ENCODE data around the gene TOMM20. TPM values are rescaled to one million over a fixed set of nuclear protein-coding genes. Genes with fewer than 3 reads are reported as not detected.

Gene TOMM20
- total RNA-seq, 1 donor = 108 TPM

DNA sequence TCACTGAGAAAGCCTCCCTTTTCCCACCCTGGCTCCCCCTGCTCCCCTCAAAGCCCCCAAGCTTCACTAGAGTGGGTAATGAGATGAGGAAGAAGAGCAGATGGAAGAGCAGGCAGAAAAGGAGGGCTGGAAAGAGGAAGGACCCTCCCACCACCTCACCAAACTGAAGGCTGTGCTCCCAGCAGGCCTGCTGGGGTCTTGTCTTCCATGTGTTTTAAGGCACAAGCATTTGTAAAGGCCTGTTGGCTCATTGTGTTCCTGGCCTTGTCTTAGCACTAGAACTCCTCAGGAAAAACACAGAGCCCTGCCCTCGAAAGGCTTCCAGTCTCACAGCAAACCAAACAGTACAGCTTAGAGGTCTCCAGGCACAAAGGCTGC is 51.5 kb downstream of the TOMM20 start:
- no peak overlapping the region for H3K4me2 ChIP-seq (ENCODE audit: insufficient read depth, low read length)
- H3K9me3 ChIP-seq (ENCODE audit: low read depth, low read length) = no peaks in the 10 kb centered on the region
- peak overlapping the region; percentile 52 for H3K27ac ChIP-seq (ENCODE audit: low read depth, low read length)
- H2AFZ ChIP-seq (ENCODE audit: low read length) = peak overlapping the region; percentile 11
- H3K4me3 ChIP-seq (ENCODE audit: insufficient read depth, low read length) = no peak overlapping the region
- peaks cover 40% of the 10 kb centered on the region for H3K4me1 ChIP-seq (ENCODE audit: insufficient read depth, low read length)
- DNase-seq (ENCODE audit: insufficient read length, low spot score, missing footprints) = peak; percentile 25
- no peaks in the 10 kb centered on the region for H3K36me3 ChIP-seq (ENCODE audit: insufficient read depth, low read length)
- H3K79me2 ChIP-seq (ENCODE audit: insufficient read depth, low read length) = no peaks in the 10 kb centered on the region
- no peaks in the 10 kb centered on the region for H4K20me1 ChIP-seq (ENCODE audit: insufficient read depth, low read length)
- H3K27me3 ChIP-seq (ENCODE audit: insufficient read depth, low read length) = no peaks in the 10 kb centered on the region
- TF ChIP-seq, protein P1, sequence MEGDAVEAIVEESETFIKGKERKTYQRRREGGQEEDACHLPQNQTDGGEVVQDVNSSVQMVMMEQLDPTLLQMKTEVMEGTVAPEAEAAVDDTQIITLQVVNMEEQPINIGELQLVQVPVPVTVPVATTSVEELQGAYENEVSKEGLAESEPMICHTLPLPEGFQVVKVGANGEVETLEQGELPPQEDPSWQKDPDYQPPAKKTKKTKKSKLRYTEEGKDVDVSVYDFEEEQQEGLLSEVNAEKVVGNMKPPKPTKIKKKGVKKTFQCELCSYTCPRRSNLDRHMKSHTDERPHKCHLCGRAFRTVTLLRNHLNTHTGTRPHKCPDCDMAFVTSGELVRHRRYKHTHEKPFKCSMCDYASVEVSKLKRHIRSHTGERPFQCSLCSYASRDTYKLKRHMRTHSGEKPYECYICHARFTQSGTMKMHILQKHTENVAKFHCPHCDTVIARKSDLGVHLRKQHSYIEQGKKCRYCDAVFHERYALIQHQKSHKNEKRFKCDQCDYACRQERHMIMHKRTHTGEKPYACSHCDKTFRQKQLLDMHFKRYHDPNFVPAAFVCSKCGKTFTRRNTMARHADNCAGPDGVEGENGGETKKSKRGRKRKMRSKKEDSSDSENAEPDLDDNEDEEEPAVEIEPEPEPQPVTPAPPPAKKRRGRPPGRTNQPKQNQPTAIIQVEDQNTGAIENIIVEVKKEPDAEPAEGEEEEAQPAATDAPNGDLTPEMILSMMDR (IDR thresholded peaks at IDR 0.05; ENCODE audit: extremely low read depth, low read depth, low read length) = no peak

- H3K27me3 ChIP-seq (ENCODE audit: insufficient read depth, low read length) = no peaks in the 10 kb centered on the region
- peaks cover 40% of the 10 kb centered on the region for H3K4me1 ChIP-seq (ENCODE audit: insufficient read depth, low read length)
- no peak for DNase-seq (ENCODE audit: insufficient read length, low spot score, missing footprints)
- H3K36me3 ChIP-seq (ENCODE audit: insufficient read depth, low read length) = no peaks in the 10 kb centered on the region
- TF ChIP-seq, protein P1 (IDR thresholded peaks at IDR 0.05; ENCODE audit: extremely low read depth, low read depth, low read length) = no peak
- H3K4me2 ChIP-seq (ENCODE audit: insufficient read depth, low read length) = no peak overlapping the region
- H3K4me3 ChIP-seq (ENCODE audit: insufficient read depth, low read length) = no peak overlapping the region
- H2AFZ ChIP-seq (ENCODE audit: low read length) = peak overlapping the region; percentile 11
- peak overlapping the region; percentile 100 for H3K27ac ChIP-seq (ENCODE audit: low read depth, low read length)
- no peaks in the 10 kb centered on the region for H4K20me1 ChIP-seq (ENCODE audit: insufficient read depth, low read length)
- no peaks in the 10 kb centered on the region for H3K79me2 ChIP-seq (ENCODE audit: insufficient read depth, low read length)
- H3K9me3 ChIP-seq (ENCODE audit: low read depth, low read length) = no peaks in the 10 kb centered on the region
These were observed 52.0 kb downstream of the TOMM20 start for GRCh38 chr1:235076504-235077162.

DNA sequence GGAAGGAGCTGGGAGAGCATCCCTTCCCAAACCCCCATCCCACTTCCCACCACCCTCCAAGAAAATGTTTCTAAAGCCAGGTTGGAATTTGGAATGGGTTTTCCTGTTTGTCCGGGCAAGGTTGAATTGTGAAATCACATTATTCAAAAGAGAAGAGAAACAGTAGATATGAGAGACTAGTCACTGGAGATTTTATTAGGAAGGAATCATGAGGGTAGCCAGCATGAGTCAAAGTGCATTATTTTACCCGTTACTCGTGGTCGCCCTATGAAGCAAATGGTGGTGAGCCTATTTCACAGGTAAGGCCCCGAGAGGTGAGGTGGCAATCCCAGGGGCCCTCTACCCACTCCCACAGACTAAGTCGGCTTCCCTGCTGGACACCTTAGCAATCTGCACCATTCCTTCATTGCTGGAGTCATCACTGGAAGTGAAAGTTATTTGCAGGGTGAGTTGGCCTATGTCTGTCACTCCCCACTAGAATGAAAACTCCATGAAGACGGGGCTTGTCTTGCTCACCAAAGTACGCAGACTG is 52.8 kb downstream of the TOMM20 start:
- Histone ChIP-seq H4K20me1 (ENCODE audit: insufficient read depth, low read length) (no peaks in the 10 kb centered on the region), H3K9me3 (ENCODE audit: low read depth, low read length) (no peaks in the 10 kb centered on the region), H3K4me3 (ENCODE audit: insufficient read depth, low read length) (peak overlapping the region; percentile 51), H3K36me3 (ENCODE audit: insufficient read depth, low read length) (no peaks in the 10 kb centered on the region), H3K4me2 (ENCODE audit: insufficient read depth, low read length) (peak overlapping the region; percentile 78), H3K79me2 (ENCODE audit: insufficient read depth, low read length) (no peaks in the 10 kb centered on the region), H2AFZ (ENCODE audit: low read length) (no peak overlapping the region), H3K27ac (ENCODE audit: low read depth, low read length) (peak overlapping the region; percentile 100), H3K27me3 (ENCODE audit: insufficient read depth, low read length) (no peaks in the 10 kb centered on the region), H3K4me1 (ENCODE audit: insufficient read depth, low read length) (peaks cover 40% of the 10 kb centered on the region)
- DNase-seq (ENCODE audit: insufficient read length, low spot score, missing footprints) = peak; percentile 78
- TF ChIP-seq, protein P1 (IDR thresholded peaks at IDR 0.05; ENCODE audit: extremely low read depth, low read depth, low read length) = peak; percentile 8

- no peak overlapping the region for H2AFZ ChIP-seq (ENCODE audit: low read length)
- DNase-seq (ENCODE audit: insufficient read length, low spot score, missing footprints) = peak; percentile 95
- TF ChIP-seq, protein P1 (IDR thresholded peaks at IDR 0.05; ENCODE audit: extremely low read depth, low read depth, low read length) = no peak
- no peaks in the 10 kb centered on the region for H3K79me2 ChIP-seq (ENCODE audit: insufficient read depth, low read length)
- H4K20me1 ChIP-seq (ENCODE audit: insufficient read depth, low read length) = no peaks in the 10 kb centered on the region
- peak overlapping the region; percentile 78 for H3K4me2 ChIP-seq (ENCODE audit: insufficient read depth, low read length)
- peaks cover 43% of the 10 kb centered on the region for H3K4me1 ChIP-seq (ENCODE audit: insufficient read depth, low read length)
- peak overlapping the region; percentile 51 for H3K4me3 ChIP-seq (ENCODE audit: insufficient read depth, low read length)
- no peaks in the 10 kb centered on the region for H3K9me3 ChIP-seq (ENCODE audit: low read depth, low read length)
- no peaks in the 10 kb centered on the region for H3K27me3 ChIP-seq (ENCODE audit: insufficient read depth, low read length)
- no peaks in the 10 kb centered on the region for H3K36me3 ChIP-seq (ENCODE audit: insufficient read depth, low read length)
- peak overlapping the region; percentile 100 for H3K27ac ChIP-seq (ENCODE audit: low read depth, low read length)
These were observed 53.4 kb downstream of the TOMM20 start for GRCh38 chr1:235075048-235075776.

Data from osteoblast (primary cell).